Measurements from ENCODE around the gene RYR2. TPM values are rescaled to one million over a fixed set of nuclear protein-coding genes. Genes with fewer than 3 reads are reported as not detected.

Gene RYR2
- total and polyA plus RNA-seq, 9 of the 15 experiments (the other 6 are each of a cell fraction or from before 2014, with no cell fraction given), result 0.03 to 0.42 (median 0.14) TPM

DNA sequence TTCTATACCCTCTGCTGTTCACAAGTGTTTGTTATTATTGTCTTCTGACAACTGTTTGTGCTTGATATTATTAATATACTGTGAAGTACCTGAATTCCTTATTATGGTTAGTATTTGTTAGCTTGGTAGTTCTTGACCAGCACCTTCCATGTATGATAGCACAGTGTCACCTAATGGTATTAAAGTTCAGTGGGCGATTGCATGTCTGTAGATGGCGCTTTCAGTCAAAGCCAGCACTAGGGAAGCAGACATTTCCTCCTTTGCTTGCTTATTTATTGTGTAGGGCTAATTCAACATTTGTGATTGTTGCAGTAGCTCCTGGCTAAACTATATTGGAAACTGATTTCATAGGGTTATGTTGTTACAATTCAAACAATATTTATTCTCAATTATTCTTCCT is 630.8 kb downstream of the RYR2 start:
- TF ChIP-seq RAD21 (CRISPR knock-in tag; conservative IDR thresholded peaks at IDR 0.05 in 1 of 2, IDR thresholded peaks at IDR 0.05 in 1 of 2) (peak in 1 of 2 experiments; percentile 47; a peak in 2 of 4 replicates), CTCF (IDR thresholded peaks at IDR 0.05 in 2 of 3, conservative IDR thresholded peaks at IDR 0.05 in 1 of 3; ENCODE audit: insufficient read depth in 2 of 3, low read depth in 1 of 3, low read length in 3 of 3) (peak in 2 of 3 experiments; percentile 32 to 36; a peak in 2 of 6 replicates)
- TF ChIP-seq, protein P1, sequence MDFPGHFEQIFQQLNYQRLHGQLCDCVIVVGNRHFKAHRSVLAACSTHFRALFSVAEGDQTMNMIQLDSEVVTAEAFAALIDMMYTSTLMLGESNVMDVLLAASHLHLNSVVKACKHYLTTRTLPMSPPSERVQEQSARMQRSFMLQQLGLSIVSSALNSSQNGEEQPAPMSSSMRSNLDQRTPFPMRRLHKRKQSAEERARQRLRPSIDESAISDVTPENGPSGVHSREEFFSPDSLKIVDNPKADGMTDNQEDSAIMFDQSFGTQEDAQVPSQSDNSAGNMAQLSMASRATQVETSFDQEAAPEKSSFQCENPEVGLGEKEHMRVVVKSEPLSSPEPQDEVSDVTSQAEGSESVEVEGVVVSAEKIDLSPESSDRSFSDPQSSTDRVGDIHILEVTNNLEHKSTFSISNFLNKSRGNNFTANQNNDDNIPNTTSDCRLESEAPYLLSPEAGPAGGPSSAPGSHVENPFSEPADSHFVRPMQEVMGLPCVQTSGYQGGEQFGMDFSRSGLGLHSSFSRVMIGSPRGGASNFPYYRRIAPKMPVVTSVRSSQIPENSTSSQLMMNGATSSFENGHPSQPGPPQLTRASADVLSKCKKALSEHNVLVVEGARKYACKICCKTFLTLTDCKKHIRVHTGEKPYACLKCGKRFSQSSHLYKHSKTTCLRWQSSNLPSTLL (IDR thresholded peaks at IDR 0.05), result no peak
- H3K9ac ChIP-seq (ENCODE audit: insufficient read depth in 1 of 2, low read depth in 2 of 2, low read length in 2 of 2), result no peak overlapping the region
- peak in 1 of 4 experiments; percentile 4 for DNase-seq (ENCODE audit: extremely low read depth in 1 of 4, low spot score in 3 of 4)
- no peaks in the 10 kb centered on the region for H3K27me3 ChIP-seq (ENCODE audit: control insufficient read depth in 2 of 2, insufficient read depth in 2 of 2, low read length in 2 of 2)
- ChIA-PET POLR2A (no interaction called here), CTCF (ENCODE audit: low intra/inter-chr PET ratio) (no interaction called here)
- 0% methylated on average over 2 of the region's 2 CpGs for WGBS (ENCODE audit: insufficient coverage, low coverage, missing lambda C conversion rate)
- no peaks in the 10 kb centered on the region for H3K36me3 ChIP-seq (ENCODE audit: control insufficient read depth, insufficient read depth, low read length)
- in situ Hi-C loops (cut with MboI) (no loop called here), intact Hi-C loops (cut with micrococcal nuclease) (no loop called here)
- ATAC-seq, result no peak
- H3K27ac ChIP-seq (ENCODE audit: extremely low read depth, low read depth, low read length), result no peak overlapping the region
- no peak overlapping the region for H2AFZ ChIP-seq (ENCODE audit: low read depth, low read length)
- H4K20me1 ChIP-seq (replicated peaks; ENCODE audit: control insufficient read depth, insufficient read depth, low read length), result no peaks in the 10 kb centered on the region
- FAIRE-seq, result no peak
- no peaks in the 10 kb centered on the region for H3K9me1 ChIP-seq (ENCODE audit: control insufficient read depth, insufficient read depth, low read length)
- no peak overlapping the region for H3K4me2 ChIP-seq (ENCODE audit: insufficient read depth, low read length)
- no peak overlapping the region for H3K4me3 ChIP-seq
- BruUV-seq (replicated peaks), result no TSS peak
- no peaks in the 10 kb centered on the region for H3K4me1 ChIP-seq (replicated peaks in 1 of 2; ENCODE audit: control insufficient read depth in 2 of 2, insufficient read depth in 2 of 2, low read length in 2 of 2)
- no peaks in the 10 kb centered on the region for H3K79me2 ChIP-seq (ENCODE audit: control insufficient read depth, insufficient read depth, low read length)
- no peaks in the 10 kb centered on the region for H3K9me3 ChIP-seq (replicated peaks; ENCODE audit: control insufficient read depth, insufficient read depth, low read depth, low read length)
